Uterus (tissue), 4 donors: Measurements from ENCODE around the gene CCR5. TPM values are rescaled to one million over a fixed set of nuclear protein-coding genes. Genes with fewer than 3 reads are reported as not detected.

Experiments
- DNase-seq, 2 donors: peaks; one replicate each; pipeline ENCODE4 v3.0.0-alpha.2; 2019 to 2020
- H3K27ac ChIP-seq, 2 donors: fragments of 200-600 bp; sonication (generic); 1 replicate in 1 of 2; 2 replicates in 1 of 2; pipeline ENCODE4 v1.5.1; 2016 to 2018
- H3K27me3 ChIP-seq, 2 donors: fragments of 200-600 bp; sonication (generic); one replicate each; pipeline ENCODE4 v1.5.1; 2018 to 2019; ENCODE audit warnings: control low read depth in 1 of 2
- H3K36me3 ChIP-seq, 2 donors: fragments of 200-600 bp; sonication (generic); one replicate each; pipeline ENCODE4 v1.5.1; 2019; ENCODE audit warnings: control low read depth in 1 of 2
- H3K4me1 ChIP-seq, 2 donors: fragments of 200-600 bp; sonication (generic); one replicate each; pipeline ENCODE4 v1.5.1; 2018 to 2019; ENCODE audit warnings: control low read depth in 1 of 2
- H3K4me3 ChIP-seq, 2 donors: fragments of 200-600 bp; sonication (generic); 1 replicate in 1 of 2; 2 replicates in 1 of 2; pipeline ENCODE4 v1.5.1; 2018 to 2019; ENCODE audit warnings: mild to moderate bottlenecking in 1 of 2
- H3K9me3 ChIP-seq, 2 donors: fragments of 200-600 bp; sonication (generic); one replicate each; pipeline ENCODE4 v1.5.1; 2019; ENCODE audit warnings: control low read depth in 1 of 2
- CTCF ChIP-seq, 4 experiments: fragments of 200-600 bp in 2 of 4; fragments of 450-650 bp in 2 of 4; sonication (generic) in 2 of 4; IDR thresholded peaks; one replicate each; pipeline ENCODE4 v1.5.1; 2016 to 2019; ENCODE audit warnings: antibody characterized with exemption in 4 of 4, mild to moderate bottlenecking in 2 of 4, moderate library complexity in 1 of 4
- POLR2A ChIP-seq, 2 donors: fragments of 450-650 bp; IDR thresholded peaks; one replicate each; pipeline ENCODE4 v1.6.1; 2016; ENCODE audit warnings: antibody characterized with exemption in 2 of 2, mild to moderate bottlenecking in 1 of 2, moderate library complexity in 1 of 2
- intact Hi-C: fragments of 100-400 bp; cut with DNase I; formaldehyde crosslinking; loops from one replicate; pipeline ENCODE4 v1.15.1; 2023; ENCODE audit warnings: low total_unique reads
- total RNA-seq, 4 donors: library from RNA; depleted of rRNA in 3 of 4; stranded (reverse); fragments of >200 nt in 3 of 4; gene quantifications; one replicate each; pipeline versions ENCODE4 v1.1.0 to v1.2.4, GENCODE V29; 2014 to 2023
- donor health status: DM: yes; HTN: yes; CAD: no.

The CCR5 gene
- total RNA-seq, 4 donors from 2014 or later = 0.41 to 1.2 TPM; not detected in 2

GRCh38 chr3:46419816-46420215, 49.1 kb downstream of the CCR5 start:
- H3K4me3 ChIP-seq = no peak overlapping the region
- DNase-seq = no peak
- no peaks in the 10 kb centered on the region for H3K27me3 ChIP-seq
- H3K27ac ChIP-seq = no peak overlapping the region
- no peaks in the 10 kb centered on the region for H3K36me3 ChIP-seq
- TF ChIP-seq POLR2A (IDR thresholded peaks at IDR 0.05) = no peak
- TF ChIP-seq CTCF (IDR thresholded peaks at IDR 0.05) = no peak
- intact Hi-C loops = no loop called here
- no peaks in the 10 kb centered on the region for H3K4me1 ChIP-seq
- H3K9me3 ChIP-seq = no peaks in the 10 kb centered on the region

GRCh38 chr3:46420931-46421330, 50.2 kb downstream of the CCR5 start:
- intact Hi-C loops = no loop called here
- DNase-seq = no peak
- no peaks in the 10 kb centered on the region for H3K9me3 ChIP-seq
- no peak overlapping the region for H3K27ac ChIP-seq
- TF ChIP-seq CTCF (IDR thresholded peaks at IDR 0.05) (no peak), POLR2A (IDR thresholded peaks at IDR 0.05) (no peak)
- no peaks in the 10 kb centered on the region for H3K36me3 ChIP-seq
- H3K4me1 ChIP-seq = no peaks in the 10 kb centered on the region
- no peaks in the 10 kb centered on the region for H3K27me3 ChIP-seq
- H3K4me3 ChIP-seq = no peak overlapping the region

- H3K36me3 ChIP-seq = no peaks in the 10 kb centered on the region
- intact Hi-C loops = no loop called here
- H3K9me3 ChIP-seq = no peaks in the 10 kb centered on the region
- TF ChIP-seq POLR2A (IDR thresholded peaks at IDR 0.05) (no peak), CTCF (IDR thresholded peaks at IDR 0.05) (no peak)
- no peaks in the 10 kb centered on the region for H3K27me3 ChIP-seq
- H3K4me1 ChIP-seq = no peaks in the 10 kb centered on the region
- H3K4me3 ChIP-seq = no peak overlapping the region
- no peak for DNase-seq
- H3K27ac ChIP-seq = no peak overlapping the region
Observed at GRCh38 chr3:46422617-46423016, 51.9 kb downstream of the CCR5 start.

- no peak overlapping the region for H3K27ac ChIP-seq
- no peaks in the 10 kb centered on the region for H3K36me3 ChIP-seq
- H3K4me3 ChIP-seq = no peak overlapping the region
- no peaks in the 10 kb centered on the region for H3K27me3 ChIP-seq
- no peak for DNase-seq
- no peaks in the 10 kb centered on the region for H3K4me1 ChIP-seq
- intact Hi-C loops = no loop called here
- no peak for TF ChIP-seq CTCF (IDR thresholded peaks at IDR 0.05)
- TF ChIP-seq POLR2A (IDR thresholded peaks at IDR 0.05) = no peak
- no peaks in the 10 kb centered on the region for H3K9me3 ChIP-seq
Observed at GRCh38 chr3:46423588-46423987, 52.8 kb downstream of the CCR5 start.

Other genes with a start within 250 kb of the CCR5 start
- 1 to 10 TPM in 3 of 4 donors, under 1 TPM in 1; 0.77 to 9.1 (median 4.3) TPM for gene CCR1, start 162.6 kb upstream of the CCR5 start, total RNA-seq
- not detected for gene CCR3, start 128.5 kb upstream of the CCR5 start, total RNA-seq
- gene CCR2, start 16.8 kb upstream of the CCR5 start, total RNA-seq = 1 to 10 TPM in 3 of 4 donors, not detected in 1; 2.7 to 7.1 (median 3.7) TPM
- gene CCRL2, start 36.3 kb downstream of the CCR5 start, total RNA-seq = 1 to 10 TPM in 3 of 4 donors, under 1 TPM in 1; 0.88 to 3.2 (median 1.7) TPM
- gene LTF, start 94.0 kb downstream of the CCR5 start, total RNA-seq = 1 to 10 TPM in 3 of 4 donors, under 1 TPM in 1; 0.59 to 9.0 (median 2.8) TPM
- gene RTP3, start 127.0 kb downstream of the CCR5 start, total RNA-seq = not detected
- 10 to 100 TPM in 1 of 4 donors, 1 to 10 TPM in 3; 1.0 to 10.7 (median 5.9) TPM for gene LRRC2, start 195.4 kb downstream of the CCR5 start, total RNA-seq
- gene FAM240A, start 241.6 kb downstream of the CCR5 start, total RNA-seq = not detected